Activated CD4-positive, alpha-beta T cell treated with anti-CD3 and anti-CD28 coated beads for 24 hours (primary cell): ENCODE data around the gene VWA5B2.
"Not testable (repeated sequence)": the region's sequence is repeated elsewhere in the genome, so short reads cannot be mapped to it uniquely, and the experiment has no call there.

ENCODE experiments used
- DNase-seq, 2 donors: peaks; one replicate each; pipeline ENCODE4 v3.0.0-alpha.2; 2020; ENCODE audit warnings: low read depth in 2 of 2

The VWA5B2 gene

GRCh38 chr3:184241447-184242296 lies 12.3 kb downstream of the VWA5B2 start:
- DNase-seq, result no peak

- no peak for DNase-seq
Observed at GRCh38 chr3:184242297-184242685, 12.9 kb downstream of the VWA5B2 start.

GRCh38 chr3:184248454-184249411 lies 19.3 kb downstream of the VWA5B2 start, which contains the start of gene ALG3:
Gene ALG3 (minus strand): TSS chr3:184248962. CDS start chr3:184248940, 22 bp downstream.
- peak; percentile 77 to 84 for DNase-seq

GRCh38 chr3:184249412-184250166 lies 20.2 kb downstream of the VWA5B2 start, which contains the start of gene EEF1AKMT4:
Gene EEF1AKMT4 (plus strand): TSS chr3:184249672. CDS start chr3:184249695, 23 bp downstream.
- peak; percentile 92 to 93 for DNase-seq

- peak; percentile 90 to 91 for DNase-seq
Observed at GRCh38 chr3:184250167-184250828, 20.9 kb downstream of the VWA5B2 start.

- no peak for DNase-seq
Observed at GRCh38 chr3:184255291-184256039, 26.1 kb downstream of the VWA5B2 start.

- no peak for DNase-seq
Observed at GRCh38 chr3:184257083-184257915, 27.9 kb downstream of the VWA5B2 start.

- DNase-seq, result no peak
Observed at GRCh38 chr3:184258926-184259325, 29.5 kb downstream of the VWA5B2 start.

GRCh38 chr3:184259396-184259877 lies 30.1 kb downstream of the VWA5B2 start:
- no peak for DNase-seq

GRCh38 chr3:184259878-184260723 lies 30.7 kb downstream of the VWA5B2 start:
- no peak for DNase-seq

GRCh38 chr3:184260724-184261269 lies 31.4 kb downstream of the VWA5B2 start:
- DNase-seq, result no peak

GRCh38 chr3:184261270-184261853 lies 32.0 kb downstream of the VWA5B2 start, which contains the start of gene CAMK2N2:
Gene CAMK2N2 (minus strand): TSS chr3:184261553. CDS start chr3:184261285, 268 bp downstream.
- peak in 1 of 2 donors; percentile 49 for DNase-seq

GRCh38 chr3:184261854-184262763 lies 32.7 kb downstream of the VWA5B2 start:
- no peak for DNase-seq

GRCh38 chr3:184262764-184263179 lies 33.4 kb downstream of the VWA5B2 start:
- DNase-seq, result no peak

- not testable (repeated sequence) for DNase-seq
Observed at GRCh38 chr3:184267249-184267648, 37.9 kb downstream of the VWA5B2 start.

GRCh38 chr3:184272269-184272668 lies 42.9 kb downstream of the VWA5B2 start:
- no peak for DNase-seq
